SK-N-SH treated with all-trans-retinoic acid at 6 μM for 48 hours (cell line): Measurements from ENCODE around the gene RPS6KA2.

Experiments
- BACH2 ChIP-seq: fragments of 250-450 bp; sonication (Bioruptor Pico); IDR thresholded peaks from 2 replicates; pipeline ENCODE4 v1.9.0; 2021; ENCODE audit warnings: mild to moderate bottlenecking, borderline replicate concordance
- CREB5 ChIP-seq: fragments of 250-450 bp; sonication (Bioruptor Pico); IDR thresholded peaks from 2 replicates; pipeline ENCODE4 v1.5.1; 2020; ENCODE audit warnings: low read depth, mild to moderate bottlenecking, moderate library complexity
- CSRNP3 ChIP-seq: fragments of 250-450 bp; sonication (Bioruptor Pico); IDR thresholded peaks from 2 replicates; pipeline ENCODE4 v1.5.1; 2021; ENCODE audit warnings: mild to moderate bottlenecking, moderate library complexity
- ISL1 ChIP-seq: fragments of 250-450 bp; sonication (Bioruptor Pico); IDR thresholded peaks from 2 replicates; pipeline ENCODE4 v2.1.2; 2022; ENCODE audit warnings: mild to moderate bottlenecking, moderate library complexity
- PATZ1 ChIP-seq: fragments of 250-450 bp; sonication (Bioruptor Pico); IDR thresholded peaks from 2 replicates; pipeline ENCODE4 v1.8.0; 2020; ENCODE audit warnings: mild to moderate bottlenecking, moderate library complexity, borderline replicate concordance
- PPARA ChIP-seq: fragments of 250-450 bp; sonication (Bioruptor Pico); IDR thresholded peaks from 2 replicates; pipeline ENCODE4 v1.5.0; 2020; ENCODE audit warnings: mild to moderate bottlenecking, borderline replicate concordance
- SNAI2 ChIP-seq: fragments of 250-450 bp; sonication (Bioruptor Pico); IDR thresholded peaks from 2 replicates; pipeline ENCODE4 v1.5.0; 2020; ENCODE audit warnings: mild to moderate bottlenecking, moderate library complexity
- TCF4 ChIP-seq: fragments of 250-450 bp; sonication (Bioruptor Pico); IDR thresholded peaks from 2 replicates; pipeline ENCODE4 v1.8.0; 2021; ENCODE audit warnings: mild to moderate bottlenecking, moderate library complexity, borderline replicate concordance
- TSHZ2 ChIP-seq: fragments of 250-450 bp; sonication (Bioruptor Pico); IDR thresholded peaks from 2 replicates; pipeline ENCODE4 v1.5.0; 2020; ENCODE audit warnings: mild to moderate bottlenecking, moderate library complexity
- ZC3H10 ChIP-seq: fragments of 250-450 bp; sonication (Bioruptor Pico); IDR thresholded peaks from 2 replicates; pipeline ENCODE4 v1.5.1; 2021; ENCODE audit warnings: mild to moderate bottlenecking, moderate library complexity
- ZFP30 ChIP-seq: fragments of 450-650 bp; formaldehyde crosslinking; IDR thresholded peaks from 2 replicates; pipeline ENCODE4 v1.5.0; 2022; ENCODE audit warnings: mild to moderate bottlenecking, moderate library complexity
- ZNF565 ChIP-seq: fragments of 450-650 bp; formaldehyde crosslinking; conservative IDR thresholded peaks from 2 replicates; pipeline ENCODE4 v1.5.0; 2020; ENCODE audit warnings: low read depth, mild to moderate bottlenecking, moderate library complexity

- TF ChIP-seq PPARA (CRISPR knock-in tag) (no peak), PATZ1 (no peak), ISL1 (no peak), ZC3H10 (CRISPR knock-in tag) (no peak), CREB5 (CRISPR knock-in tag) (no peak), ZFP30 (no peak), CSRNP3 (CRISPR knock-in tag) (no peak), SNAI2 (CRISPR knock-in tag) (no peak), TCF4 (no peak), TSHZ2 (CRISPR knock-in tag) (no peak), ZNF565 (CRISPR knock-in tag) (no peak), BACH2 (no peak)
These were observed 35.6 kb upstream of the RPS6KA2 start for GRCh38 chr6:166662690-166663089.
